ENCODE data around the gene NUBP2.
A peak's percentile ranks its signal among the peaks of the same experiment; 100 is the strongest.

Gene NUBP2

DNA sequence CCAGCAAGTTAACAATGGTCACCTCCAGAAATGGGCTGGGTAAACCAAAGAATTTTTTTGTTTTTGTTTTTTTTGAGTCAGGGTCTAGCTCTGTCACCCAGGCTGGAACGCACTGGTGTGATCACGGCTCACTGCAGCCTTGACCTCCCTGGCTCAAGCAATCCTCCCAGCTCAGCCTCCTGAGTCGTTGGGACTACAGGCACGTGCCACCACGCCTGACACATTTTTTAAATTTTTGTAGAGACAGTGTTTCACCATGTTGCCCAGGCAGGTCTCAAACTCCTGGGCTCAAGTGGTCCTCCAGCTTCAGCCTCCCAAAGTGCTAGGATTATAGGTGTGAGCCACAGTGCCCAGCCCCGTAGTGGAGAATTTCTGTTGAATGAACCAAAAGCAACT is 2.1 kb upstream of the NUBP2 start:
- no peaks in the 10 kb centered on the region for H3K9me3 Mint-ChIP-seq
- peak overlapping the region; percentile 85 for H3K4me3 Mint-ChIP-seq
- no peak overlapping the region for H3K27ac Mint-ChIP-seq
- no peaks in the 10 kb centered on the region for H3K27me3 Mint-ChIP-seq
- H3K36me3 Mint-ChIP-seq (ENCODE audit: low read depth), result peaks cover 78% of the 10 kb centered on the region
- peaks cover 49% of the 10 kb centered on the region for H3K4me1 Mint-ChIP-seq (ENCODE audit: low read depth)
- intact Hi-C loops (cut with micrococcal nuclease), result no loop called here

DNA sequence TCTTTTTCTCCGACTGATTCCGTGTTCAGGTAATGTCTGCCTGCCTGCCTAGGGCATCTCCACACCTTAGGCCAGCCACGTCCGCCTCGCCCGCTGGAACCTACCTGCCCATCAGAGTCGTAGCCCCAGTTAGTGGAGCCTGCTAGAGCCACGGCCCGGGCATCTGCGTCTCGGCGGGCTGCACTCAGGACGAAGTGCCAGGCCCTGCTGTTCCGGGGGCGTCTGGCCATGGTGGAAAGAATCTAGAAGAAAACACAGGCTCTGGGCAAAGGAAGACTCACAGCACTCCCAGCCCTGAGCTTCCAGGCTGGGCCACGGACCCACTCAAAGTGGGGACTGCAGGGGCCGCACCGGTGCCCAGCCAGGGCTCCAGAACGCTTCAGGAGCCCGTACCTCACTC is 1.5 kb upstream of the NUBP2 start:
- Mint-ChIP-seq H3K27me3 (no peaks in the 10 kb centered on the region), H3K36me3 (ENCODE audit: low read depth) (peaks cover 78% of the 10 kb centered on the region), H3K4me1 (ENCODE audit: low read depth) (peaks cover 49% of the 10 kb centered on the region), H3K9me3 (no peaks in the 10 kb centered on the region), H3K4me3 (peak overlapping the region; percentile 85), H3K27ac (peak overlapping the region; percentile 84)
- intact Hi-C loops (cut with micrococcal nuclease), result no loop called here

DNA sequence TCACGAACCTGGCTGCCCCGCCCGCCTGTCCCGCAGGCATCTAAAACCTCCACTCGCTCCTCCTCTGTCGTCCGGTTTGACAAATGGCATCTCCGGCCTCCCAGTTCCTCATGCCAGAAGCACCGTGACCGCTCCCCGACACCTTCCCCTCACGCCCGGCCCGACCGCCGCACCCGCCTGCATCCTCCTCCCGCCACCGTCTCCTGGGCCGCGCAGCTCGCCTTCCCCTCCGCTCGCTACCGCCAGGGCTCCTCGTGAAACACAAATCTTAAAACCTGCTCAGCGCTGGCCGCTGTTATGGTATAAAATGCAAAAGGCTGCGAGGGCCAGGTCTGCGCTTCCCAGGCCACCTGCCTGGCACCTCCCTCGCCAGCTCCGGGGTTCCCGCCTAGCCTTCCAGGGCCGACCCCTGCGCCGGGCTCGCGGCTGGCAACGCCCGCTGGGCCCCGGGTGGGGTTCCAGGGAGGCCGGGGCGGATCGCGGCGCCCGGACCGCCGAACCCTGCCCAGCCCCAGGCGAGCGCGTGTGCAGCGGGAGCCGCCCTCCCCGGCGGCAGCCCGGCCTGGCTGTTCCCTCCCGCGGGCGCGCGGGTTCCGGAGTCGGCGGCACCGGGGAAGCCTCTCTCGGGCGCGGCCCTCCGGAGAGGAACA is 877 bp upstream of the NUBP2 start:
- peak overlapping the region; percentile 84 for H3K27ac Mint-ChIP-seq

DNA sequence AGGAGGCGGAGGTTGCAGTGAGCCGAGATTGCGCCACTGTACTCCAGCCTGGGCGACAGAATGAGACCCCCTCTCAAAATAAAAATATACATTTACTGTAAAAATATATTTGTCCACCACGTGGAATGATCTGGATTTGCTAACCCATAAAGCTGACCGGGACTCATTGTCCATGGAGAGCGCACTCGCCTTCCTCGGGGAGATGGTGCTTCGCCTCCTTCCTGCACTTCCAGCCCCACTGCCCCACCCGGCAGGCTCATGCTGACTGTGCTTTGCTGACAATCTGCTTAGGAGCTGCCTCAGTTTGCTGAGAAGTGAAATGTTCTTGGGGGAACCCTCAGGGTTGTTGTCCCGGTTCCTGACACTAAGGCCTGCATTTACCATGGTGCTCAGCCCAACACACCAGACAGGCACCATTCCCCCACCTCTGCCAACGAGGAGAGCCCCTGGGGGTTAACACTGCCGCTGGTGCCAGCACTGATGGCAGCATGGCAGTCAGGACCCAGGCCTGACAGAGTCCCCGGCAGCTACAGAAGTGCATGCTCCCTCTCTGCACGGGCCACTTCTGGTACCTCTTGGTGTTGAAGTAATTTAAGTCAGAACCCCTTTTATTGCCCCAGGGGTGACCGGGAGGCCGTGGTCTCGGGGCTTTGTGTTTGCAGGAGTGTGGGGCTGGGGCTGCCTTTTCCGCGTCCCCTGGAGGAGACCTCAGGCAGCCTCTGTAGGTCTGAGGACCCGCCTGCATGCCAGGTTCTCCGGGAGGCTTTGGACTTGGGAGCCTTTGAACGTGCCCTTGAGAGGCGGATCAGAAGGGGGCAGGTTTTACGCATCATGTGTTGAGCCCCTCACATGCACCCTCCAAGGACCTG is 2.5 kb downstream of the NUBP2 start:
- Mint-ChIP-seq H3K27me3 (no peaks in the 10 kb centered on the region), H3K4me1 (ENCODE audit: low read depth) (peaks cover 33% of the 10 kb centered on the region), H3K4me3 (no peak overlapping the region), H3K9me3 (no peaks in the 10 kb centered on the region), H3K27ac (no peak overlapping the region), H3K36me3 (ENCODE audit: low read depth) (peaks cover 78% of the 10 kb centered on the region)
- intact Hi-C loops (cut with micrococcal nuclease), result no loop called here

More for the DNA sequence above, 877 bp upstream of the NUBP2 start:
- intact Hi-C loops (cut with micrococcal nuclease), result loop anchor here (1.0 kb wide), 1 partner anchor 9 kb away; the partner anchor contains the start of gene MRPS34
- peaks cover 78% of the 10 kb centered on the region for H3K36me3 Mint-ChIP-seq (ENCODE audit: low read depth)
- peaks cover 46% of the 10 kb centered on the region for H3K4me1 Mint-ChIP-seq (ENCODE audit: low read depth)
- no peaks in the 10 kb centered on the region for H3K27me3 Mint-ChIP-seq
- H3K9me3 Mint-ChIP-seq, result no peaks in the 10 kb centered on the region
- peak overlapping the region; percentile 85 for H3K4me3 Mint-ChIP-seq

DNA sequence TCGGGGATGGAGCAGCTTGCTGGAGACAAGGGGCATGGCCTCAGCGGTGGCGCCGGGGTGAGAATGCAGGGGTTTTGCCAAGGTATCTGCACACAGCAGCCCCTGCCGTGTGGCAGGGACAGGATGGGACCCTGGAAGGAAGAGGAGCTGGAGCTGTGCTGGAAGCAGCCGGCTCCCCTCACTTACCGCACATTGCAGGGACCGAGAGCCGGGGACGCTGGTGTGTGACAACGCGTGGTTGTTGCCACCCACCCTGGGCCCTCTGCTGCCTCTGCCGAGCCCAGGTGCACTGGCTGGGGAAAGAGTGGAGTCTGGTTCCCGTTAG is 3.0 kb downstream of the NUBP2 start:
- H3K9me3 Mint-ChIP-seq, result no peaks in the 10 kb centered on the region
- intact Hi-C loops (cut with micrococcal nuclease), result no loop called here
- H3K27me3 Mint-ChIP-seq, result no peaks in the 10 kb centered on the region
- H3K27ac Mint-ChIP-seq, result no peak overlapping the region
- peaks cover 31% of the 10 kb centered on the region for H3K4me1 Mint-ChIP-seq (ENCODE audit: low read depth)
- peaks cover 79% of the 10 kb centered on the region for H3K36me3 Mint-ChIP-seq (ENCODE audit: low read depth)
- no peak overlapping the region for H3K4me3 Mint-ChIP-seq

DNA sequence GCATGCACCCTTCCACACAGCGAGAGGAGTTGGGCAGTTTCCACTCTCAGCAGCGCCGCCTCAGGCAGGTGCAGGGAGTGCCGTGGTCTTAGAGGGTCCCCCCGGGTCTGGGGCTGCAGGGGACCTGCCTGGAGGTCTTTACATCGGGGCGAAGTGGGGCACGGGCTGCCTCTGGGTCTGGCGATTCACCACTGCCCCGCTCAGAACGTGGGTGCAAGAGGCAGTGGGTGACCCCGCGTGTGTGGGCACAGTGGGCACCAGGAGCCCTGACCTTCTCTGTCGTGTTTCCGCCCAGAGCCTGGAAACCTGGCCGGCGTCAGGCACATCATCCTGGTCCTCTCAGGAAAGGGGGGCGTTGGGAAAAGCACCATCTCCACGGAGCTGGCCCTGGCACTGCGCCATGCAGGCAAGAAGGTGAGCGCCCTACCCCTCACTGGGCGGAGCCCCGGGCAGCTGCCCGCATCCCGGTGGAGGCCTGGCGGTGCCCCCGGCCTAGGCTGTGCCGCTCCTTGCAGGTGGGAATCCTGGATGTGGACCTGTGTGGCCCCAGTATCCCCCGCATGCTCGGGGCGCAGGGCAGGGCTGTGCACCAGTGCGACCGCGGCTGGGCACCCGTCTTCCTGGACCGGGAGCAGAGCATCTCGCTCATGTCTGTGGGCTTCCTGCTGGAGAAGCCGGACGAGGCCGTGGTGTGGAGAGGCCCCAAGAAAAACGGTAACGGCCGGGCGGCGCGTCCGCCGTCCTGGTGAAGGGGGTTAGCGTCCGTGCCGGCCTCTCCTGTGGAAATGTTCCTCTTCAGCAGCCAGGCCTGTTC is 3.7 kb downstream of the NUBP2 start:
- no peak overlapping the region for H3K4me3 Mint-ChIP-seq
- peaks cover 79% of the 10 kb centered on the region for H3K36me3 Mint-ChIP-seq (ENCODE audit: low read depth)
- no peak overlapping the region for H3K27ac Mint-ChIP-seq
- no peaks in the 10 kb centered on the region for H3K27me3 Mint-ChIP-seq
- peaks cover 24% of the 10 kb centered on the region for H3K4me1 Mint-ChIP-seq (ENCODE audit: low read depth)
- H3K9me3 Mint-ChIP-seq, result no peaks in the 10 kb centered on the region
- intact Hi-C loops (cut with micrococcal nuclease), result no loop called here

DNA sequence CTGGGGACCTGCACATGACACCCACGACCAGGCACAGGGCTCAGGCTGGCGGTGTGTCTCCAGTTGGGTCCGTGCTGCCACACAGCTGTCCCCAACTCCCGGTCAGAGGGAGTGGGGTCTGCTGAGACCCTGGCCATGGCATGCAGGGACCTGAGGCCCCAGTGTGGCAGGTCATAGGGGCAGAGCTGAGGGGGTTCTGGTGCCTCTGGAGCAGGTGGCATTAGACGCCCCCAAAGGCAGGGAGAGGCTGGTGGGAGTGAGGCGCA is 4.2 kb downstream of the NUBP2 start:
- Mint-ChIP-seq H3K4me1 (ENCODE audit: low read depth) (peaks cover 19% of the 10 kb centered on the region), H3K36me3 (ENCODE audit: low read depth) (peaks cover 79% of the 10 kb centered on the region), H3K27ac (no peak overlapping the region), H3K4me3 (no peak overlapping the region), H3K27me3 (no peaks in the 10 kb centered on the region), H3K9me3 (no peaks in the 10 kb centered on the region)
- intact Hi-C loops (cut with micrococcal nuclease), result no loop called here

DNA sequence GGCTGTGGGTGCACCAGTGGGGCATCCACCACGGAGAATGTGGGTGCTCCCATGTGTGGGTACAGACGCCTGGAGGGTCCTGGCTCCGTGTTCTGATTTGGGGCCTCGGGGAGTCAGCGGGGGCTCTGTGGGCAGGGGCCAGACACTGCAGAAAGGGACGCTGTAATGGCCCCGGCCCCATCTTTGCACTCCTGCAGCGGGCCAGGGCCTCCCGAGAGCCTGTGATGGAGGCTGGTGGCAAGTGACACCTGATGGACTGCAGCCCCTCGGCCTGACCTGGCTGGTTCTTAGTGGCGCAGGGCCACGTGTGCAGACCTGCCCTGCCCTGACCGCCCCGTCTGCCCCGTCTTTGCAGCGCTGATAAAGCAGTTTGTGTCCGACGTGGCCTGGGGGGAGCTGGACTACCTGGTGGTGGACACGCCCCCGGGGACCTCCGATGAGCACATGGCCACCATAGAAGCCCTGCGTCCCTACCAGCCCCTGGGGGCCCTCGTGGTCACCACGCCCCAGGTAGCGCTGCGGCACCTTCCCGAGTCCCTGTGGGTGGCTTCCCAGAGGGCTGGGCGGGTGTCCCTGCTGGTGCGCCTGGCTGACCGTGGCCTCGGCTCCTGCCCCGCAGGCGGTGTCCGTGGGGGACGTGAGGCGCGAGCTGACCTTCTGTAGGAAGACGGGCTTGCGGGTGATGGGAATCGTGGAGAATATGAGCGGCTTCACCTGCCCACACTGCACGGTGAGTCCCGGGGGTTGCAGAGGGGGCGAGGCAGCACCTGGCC is 4.7 kb downstream of the NUBP2 start:
- H3K27ac Mint-ChIP-seq, result no peak overlapping the region
- intact Hi-C loops (cut with micrococcal nuclease), result no loop called here
- H3K36me3 Mint-ChIP-seq (ENCODE audit: low read depth), result peaks cover 79% of the 10 kb centered on the region
- no peak overlapping the region for H3K4me3 Mint-ChIP-seq
- H3K4me1 Mint-ChIP-seq (ENCODE audit: low read depth), result peaks cover 19% of the 10 kb centered on the region
- no peaks in the 10 kb centered on the region for H3K9me3 Mint-ChIP-seq
- H3K27me3 Mint-ChIP-seq, result no peaks in the 10 kb centered on the region

DNA sequence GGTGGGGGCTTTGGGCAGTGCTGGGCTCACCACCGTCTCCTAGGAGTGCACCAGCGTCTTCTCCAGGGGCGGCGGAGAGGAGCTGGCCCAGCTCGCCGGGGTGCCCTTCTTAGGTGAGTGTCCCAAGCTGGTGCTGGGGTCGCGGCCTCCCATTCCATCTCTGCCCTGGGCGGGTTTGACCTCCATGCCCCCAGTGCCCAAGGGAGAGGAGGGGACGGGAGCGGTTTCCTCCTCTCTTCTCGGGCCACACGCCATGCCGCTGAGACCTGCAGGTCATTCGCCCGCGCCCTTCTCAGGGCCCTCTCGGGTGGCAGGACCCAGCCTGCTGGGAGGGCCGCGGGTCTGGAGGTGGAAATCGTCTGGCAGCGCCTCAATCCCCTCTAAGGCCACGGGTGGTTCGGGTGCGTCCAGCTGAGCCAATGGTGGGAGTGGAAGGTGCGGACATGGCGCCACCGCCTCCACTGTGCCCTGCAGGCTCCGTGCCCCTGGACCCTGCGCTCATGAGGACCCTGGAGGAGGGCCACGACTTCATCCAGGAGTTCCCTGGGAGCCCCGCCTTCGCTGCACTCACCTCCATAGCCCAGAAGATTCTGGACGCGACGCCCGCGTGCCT is 5.4 kb downstream of the NUBP2 start:
- Mint-ChIP-seq H3K27me3 (no peaks in the 10 kb centered on the region), H3K4me3 (no peak overlapping the region), H3K27ac (no peak overlapping the region), H3K36me3 (ENCODE audit: low read depth) (peaks cover 80% of the 10 kb centered on the region), H3K4me1 (ENCODE audit: low read depth) (peaks cover 18% of the 10 kb centered on the region), H3K9me3 (no peaks in the 10 kb centered on the region)
- intact Hi-C loops (cut with micrococcal nuclease), result no loop called here

DNA sequence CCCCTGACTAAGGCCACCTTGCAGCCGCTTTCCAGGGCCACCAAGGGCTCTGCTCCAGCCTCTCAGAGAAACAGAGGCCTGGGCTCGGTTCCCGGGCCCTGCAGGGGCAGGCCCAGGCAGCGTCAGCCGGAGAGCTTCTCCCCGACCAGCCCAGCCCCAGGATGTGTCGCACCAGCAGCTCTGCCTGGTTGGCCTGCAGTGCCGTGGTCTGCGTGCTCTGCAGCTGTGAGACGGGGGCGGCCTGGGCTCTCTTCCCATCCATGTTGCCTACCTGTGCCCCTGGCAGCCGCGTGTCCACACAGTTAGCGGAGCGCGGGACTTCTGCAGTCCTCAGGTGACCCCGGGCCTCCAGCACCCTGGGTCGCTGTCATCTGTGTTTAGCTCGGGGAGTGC is 5.9 kb downstream of the NUBP2 start:
- no peaks in the 10 kb centered on the region for H3K9me3 Mint-ChIP-seq
- H3K4me1 Mint-ChIP-seq (ENCODE audit: low read depth), result peaks cover 13% of the 10 kb centered on the region
- no peak overlapping the region for H3K4me3 Mint-ChIP-seq
- intact Hi-C loops (cut with micrococcal nuclease), result no loop called here
- H3K27ac Mint-ChIP-seq, result no peak overlapping the region
- H3K27me3 Mint-ChIP-seq, result no peaks in the 10 kb centered on the region
- peaks cover 80% of the 10 kb centered on the region for H3K36me3 Mint-ChIP-seq (ENCODE audit: low read depth)

DNA sequence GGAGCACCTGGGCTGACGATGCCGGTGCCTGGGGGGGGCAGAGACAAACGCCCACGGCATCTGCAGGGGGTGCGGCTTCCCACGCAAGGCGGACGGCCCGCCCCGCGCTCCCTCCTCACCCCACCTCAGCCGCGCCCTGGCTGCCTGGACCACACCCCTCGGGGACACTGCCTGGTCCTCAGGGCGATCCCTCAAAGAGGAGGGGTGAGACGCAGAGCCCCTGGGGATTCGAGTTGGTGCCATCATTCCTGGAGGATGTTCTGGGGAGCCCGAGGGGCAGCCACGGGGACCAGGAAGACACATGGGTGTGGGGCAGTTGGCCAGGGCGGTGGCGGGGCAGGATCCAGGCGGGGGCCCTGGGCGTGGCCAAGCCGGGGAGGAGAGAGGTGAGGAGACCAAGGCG is 6.9 kb downstream of the NUBP2 start:
- Mint-ChIP-seq H3K36me3 (ENCODE audit: low read depth) (peaks cover 80% of the 10 kb centered on the region), H3K4me1 (ENCODE audit: low read depth) (peaks cover 5% of the 10 kb centered on the region), H3K27ac (no peak overlapping the region), H3K9me3 (no peaks in the 10 kb centered on the region), H3K4me3 (no peak overlapping the region), H3K27me3 (no peaks in the 10 kb centered on the region)
- intact Hi-C loops (cut with micrococcal nuclease), result no loop called here

DNA sequence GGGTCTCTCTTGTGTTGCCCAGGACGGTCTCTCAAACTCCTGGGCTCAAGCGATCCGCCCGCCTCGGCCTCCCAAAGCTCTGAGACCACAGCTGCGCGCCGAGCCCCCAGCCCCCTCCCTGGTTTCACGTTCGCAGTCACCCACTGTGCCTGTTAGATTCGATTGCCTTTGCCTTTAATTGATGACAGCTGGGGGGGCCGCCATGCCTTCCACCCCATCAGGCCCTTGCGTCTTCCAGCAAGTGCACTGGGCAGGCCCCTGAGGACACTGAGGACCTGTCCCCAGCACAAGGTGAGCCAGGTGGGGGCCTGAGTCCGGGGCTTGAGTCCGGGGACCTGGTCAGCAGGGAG is 7.5 kb downstream of the NUBP2 start:
- Mint-ChIP-seq H3K4me3 (no peak overlapping the region), H3K36me3 (ENCODE audit: low read depth) (peaks cover 76% of the 10 kb centered on the region), H3K4me1 (ENCODE audit: low read depth) (peaks cover under 1% of the 10 kb centered on the region), H3K27ac (no peak overlapping the region), H3K9me3 (no peaks in the 10 kb centered on the region), H3K27me3 (no peaks in the 10 kb centered on the region)
- intact Hi-C loops (cut with micrococcal nuclease), result no loop called here

DNA sequence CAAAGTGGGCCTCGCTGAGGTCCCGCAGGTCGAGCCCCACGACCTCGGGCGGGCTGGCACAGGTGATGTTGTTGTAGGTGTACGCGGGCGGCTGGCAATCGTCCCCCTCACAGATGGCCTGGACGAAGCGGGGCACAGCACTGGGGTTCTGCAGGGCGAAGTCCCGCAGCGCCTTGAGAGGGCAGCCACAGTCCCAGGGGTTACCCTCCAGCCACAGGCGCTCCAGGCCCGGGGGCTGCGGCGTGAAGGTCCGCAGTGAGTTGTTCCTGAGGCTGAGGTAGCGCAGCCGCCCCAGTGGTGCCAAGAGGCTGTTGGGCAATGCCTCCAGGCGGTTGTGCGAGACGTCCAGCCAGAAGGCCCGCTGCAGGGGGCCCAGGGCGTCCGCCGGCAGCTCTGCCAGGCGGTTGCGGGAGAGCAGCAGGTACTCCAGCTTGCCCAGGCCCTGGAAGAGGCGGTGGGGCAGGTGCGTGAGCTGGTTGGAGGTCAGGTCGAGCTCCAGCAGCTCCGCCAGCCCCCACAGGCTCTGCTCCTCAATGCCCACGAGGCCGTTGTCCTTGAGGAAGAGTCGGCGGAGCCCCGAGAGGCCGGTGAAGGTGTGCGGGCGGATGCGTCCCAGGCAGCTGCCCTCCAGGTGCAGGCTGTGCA is 8.0 kb downstream of the NUBP2 start:
- Mint-ChIP-seq H3K9me3 (no peaks in the 10 kb centered on the region), H3K4me3 (no peak overlapping the region), H3K4me1 (ENCODE audit: low read depth) (no peaks in the 10 kb centered on the region), H3K27ac (no peak overlapping the region), H3K36me3 (ENCODE audit: low read depth) (peaks cover 71% of the 10 kb centered on the region), H3K27me3 (no peaks in the 10 kb centered on the region)
- intact Hi-C loops (cut with micrococcal nuclease), result no loop called here
